HG03432 (cell line): ENCODE measurements around the gene ULK4.
"Not testable (repeated sequence)": the region's sequence is repeated elsewhere in the genome, so short reads cannot be mapped to it uniquely, and the experiment has no call there.

Experiments used
- ATAC-seq: cut with Tn5 transposase; IDR thresholded peaks from one replicate; pipeline ENCODE4 v1.9.1; 2021; ENCODE audit warnings: mild to moderate bottlenecking, moderate library complexity; ENCODE audit not compliant: unreplicated experiment

The ULK4 gene

DNA sequence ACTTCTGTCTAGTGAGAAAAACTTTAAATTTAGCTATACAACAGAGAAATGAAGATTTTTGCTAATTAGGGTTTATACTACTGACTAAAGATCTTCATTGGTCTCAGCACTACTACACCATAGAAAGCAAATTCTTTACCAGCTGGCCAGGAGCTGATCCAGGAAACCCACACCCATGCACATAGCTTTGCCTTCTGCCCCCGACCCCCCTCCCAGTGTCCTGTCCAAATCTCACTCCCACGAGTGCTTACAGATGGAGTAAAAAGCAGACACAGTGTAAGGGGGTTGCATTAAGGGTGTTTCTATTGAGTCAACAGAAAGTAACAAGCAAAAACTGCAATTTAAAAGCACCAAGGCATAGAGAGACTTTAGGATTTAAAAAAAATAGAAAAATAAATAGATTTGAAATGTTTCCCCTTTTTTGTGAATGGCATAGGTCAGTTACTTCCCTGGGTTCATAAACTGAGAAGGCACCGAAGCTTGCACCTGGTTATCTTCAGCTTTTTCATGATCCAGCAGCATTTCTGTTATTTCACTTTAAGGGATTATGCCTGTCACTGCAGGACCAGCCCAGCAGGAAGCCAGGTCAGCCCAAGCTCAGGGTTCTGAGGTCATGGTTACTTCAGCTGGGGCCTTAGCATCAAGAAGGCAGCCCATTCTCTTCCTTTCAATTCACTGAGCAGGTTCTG lies 638.3 kb downstream of the ULK4 start:
- no peak for ATAC-seq

DNA sequence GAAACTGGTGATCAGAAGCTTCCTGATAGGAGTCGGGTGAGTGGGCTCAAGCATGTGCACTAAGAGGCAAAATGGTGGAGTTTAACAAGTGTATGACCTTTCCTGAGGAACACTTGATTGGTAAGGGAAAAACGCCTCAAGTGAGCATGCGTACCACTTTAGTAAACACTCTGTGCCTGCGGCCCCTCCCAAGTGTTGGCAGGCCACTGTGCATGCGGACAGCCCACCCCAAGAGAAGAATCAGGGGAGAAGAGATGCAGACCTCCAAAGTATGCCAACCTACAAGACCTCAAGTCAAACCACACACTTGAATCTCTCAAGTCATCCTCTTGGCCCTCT lies 640.3 kb downstream of the ULK4 start:
- no peak for ATAC-seq

DNA sequence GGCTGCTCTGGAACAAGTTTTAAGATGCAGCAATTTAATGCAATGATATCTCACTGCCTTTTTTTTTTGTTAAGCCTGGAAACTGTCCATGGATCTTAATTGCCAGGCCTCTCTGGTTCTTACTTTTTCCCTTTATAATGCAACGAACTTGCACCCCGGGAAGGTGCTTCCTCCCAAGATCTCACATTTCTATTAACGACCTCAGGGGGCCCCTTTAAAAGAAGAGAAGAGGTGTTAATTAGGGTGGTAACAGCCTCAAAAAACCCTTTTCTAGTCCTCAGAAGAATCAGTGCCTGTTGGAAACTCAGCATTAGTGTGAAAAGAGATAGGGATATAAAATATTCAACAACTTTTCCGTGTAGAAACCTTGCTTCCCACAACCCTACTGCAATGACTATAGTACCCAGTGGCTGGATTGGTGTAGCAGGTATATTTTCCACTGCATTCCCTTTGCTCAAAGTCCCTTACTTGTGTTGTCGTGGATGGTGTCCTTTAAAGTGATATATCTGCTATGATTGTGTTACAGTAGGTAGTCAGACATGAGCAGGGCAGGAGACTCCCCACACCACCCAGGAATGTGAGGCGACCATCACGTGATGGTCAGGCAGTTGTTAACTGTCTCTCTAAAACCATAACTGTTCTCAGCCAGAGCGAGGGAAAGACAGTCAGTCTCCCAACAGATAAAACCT lies 640.8 kb downstream of the ULK4 start:
- ATAC-seq = no peak

DNA sequence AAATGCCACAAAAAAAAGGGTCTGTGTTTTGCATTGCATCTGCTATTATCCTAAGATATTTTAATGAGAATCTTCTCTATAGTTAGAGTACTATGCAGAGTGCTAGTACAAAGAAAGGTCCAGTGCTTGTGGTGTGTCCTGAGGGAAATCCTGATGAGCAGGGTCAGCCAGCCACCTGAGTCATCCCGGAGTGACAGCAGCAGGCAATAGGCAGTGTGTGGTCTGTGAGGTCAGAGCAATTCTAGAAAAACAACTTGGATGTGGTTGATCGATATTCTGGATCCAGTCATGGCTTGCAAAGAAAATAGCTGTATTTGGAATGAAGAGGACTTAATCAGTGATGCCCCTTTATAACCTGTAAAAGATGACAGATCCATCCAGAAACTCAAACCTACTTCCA lies 643.4 kb downstream of the ULK4 start:
- no peak for ATAC-seq

DNA sequence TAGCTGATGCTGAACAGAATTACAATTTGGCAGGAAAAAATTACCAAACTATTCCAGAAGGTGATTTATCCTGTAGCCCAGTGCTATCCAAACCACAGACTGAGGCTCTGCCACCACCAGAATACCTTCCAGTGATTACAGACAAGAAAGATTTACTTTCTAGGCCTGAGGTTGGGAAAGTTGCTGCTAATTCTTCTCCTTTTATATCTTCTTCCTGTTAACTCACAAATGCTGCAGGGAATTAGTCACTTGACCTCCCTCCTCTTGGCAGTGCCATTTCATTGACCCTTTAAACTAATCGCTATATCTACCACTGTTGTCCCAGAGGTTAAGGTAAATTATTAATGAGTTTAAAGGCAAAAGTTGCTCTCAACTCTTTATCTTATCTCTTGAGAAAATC lies 644.2 kb downstream of the ULK4 start:
- no peak for ATAC-seq

DNA sequence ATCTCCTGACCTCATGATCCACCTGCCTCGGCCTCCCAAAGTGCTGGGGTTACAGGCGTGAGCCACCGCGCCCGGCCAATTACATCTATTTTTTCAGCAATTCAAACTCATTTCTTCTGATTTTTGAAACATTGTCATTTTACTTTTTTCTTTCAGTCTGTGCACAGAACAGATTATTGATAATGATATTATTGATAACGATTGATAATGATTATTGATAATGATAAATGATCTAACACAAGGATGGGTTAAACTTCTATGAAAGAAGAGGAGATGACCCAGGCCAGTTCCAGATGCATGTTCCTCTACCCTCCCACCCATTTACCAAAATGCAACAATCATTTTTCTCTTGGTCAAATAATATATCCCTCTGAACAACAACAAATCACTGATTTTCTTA lies 644.6 kb downstream of the ULK4 start:
- no peak for ATAC-seq

DNA sequence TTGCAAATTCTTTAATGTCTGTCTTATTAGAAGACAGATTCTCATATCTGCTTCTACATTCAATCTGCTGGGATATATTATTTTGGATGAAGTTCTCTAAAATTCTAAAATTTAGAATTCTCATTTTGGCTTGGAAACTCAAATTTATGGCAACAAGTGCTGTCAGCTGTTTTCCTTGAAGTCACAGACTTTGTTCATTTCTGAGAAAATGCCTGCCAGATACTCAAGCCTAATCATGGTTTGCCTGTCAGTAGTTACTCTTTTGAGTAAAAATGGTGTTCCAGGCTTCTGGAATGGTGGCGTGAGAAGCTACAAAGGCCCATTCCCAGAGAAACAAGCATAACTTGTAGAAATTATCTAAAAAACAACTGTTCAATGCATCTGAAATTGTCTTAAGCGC lies 646.8 kb downstream of the ULK4 start:
- ATAC-seq = no peak

DNA sequence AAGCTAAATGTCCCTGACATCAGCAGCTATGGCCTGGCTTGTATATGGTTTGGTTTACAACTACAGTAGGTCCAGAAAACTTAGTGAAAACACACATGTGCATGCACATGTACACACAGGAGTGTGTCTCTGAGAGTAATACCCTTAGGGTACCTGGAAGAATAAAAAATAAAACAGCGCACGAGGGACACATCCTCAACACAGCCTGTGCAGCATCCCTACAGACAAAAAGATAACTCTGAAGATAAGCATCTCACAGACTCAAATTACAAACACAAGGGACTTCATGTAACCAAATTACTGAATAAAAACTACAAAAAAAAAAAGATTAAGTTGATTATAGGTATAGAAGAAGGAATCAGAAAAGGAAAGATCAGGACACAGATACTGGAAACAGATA lies 653.8 kb downstream of the ULK4 start:
- ATAC-seq = no peak

DNA sequence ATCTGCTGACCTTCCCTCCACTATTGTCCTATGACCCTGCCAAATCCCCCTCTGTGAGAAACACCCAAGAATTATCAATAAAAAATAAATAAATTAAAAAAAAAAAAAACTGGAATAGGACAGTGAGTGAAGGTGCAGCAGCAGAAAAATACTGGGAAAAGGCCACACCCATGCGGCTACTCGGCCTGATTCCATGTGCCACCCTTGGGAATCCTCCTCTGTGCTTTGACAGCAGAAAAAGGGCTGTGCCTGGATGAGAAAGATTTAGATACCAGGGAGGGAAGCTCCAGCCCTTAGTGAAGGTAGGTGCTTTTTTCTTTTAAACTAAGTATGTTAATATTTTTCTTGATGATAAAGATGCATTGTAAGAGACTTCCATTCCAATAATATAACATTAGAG lies 654.8 kb downstream of the ULK4 start:
- ATAC-seq = no peak

DNA sequence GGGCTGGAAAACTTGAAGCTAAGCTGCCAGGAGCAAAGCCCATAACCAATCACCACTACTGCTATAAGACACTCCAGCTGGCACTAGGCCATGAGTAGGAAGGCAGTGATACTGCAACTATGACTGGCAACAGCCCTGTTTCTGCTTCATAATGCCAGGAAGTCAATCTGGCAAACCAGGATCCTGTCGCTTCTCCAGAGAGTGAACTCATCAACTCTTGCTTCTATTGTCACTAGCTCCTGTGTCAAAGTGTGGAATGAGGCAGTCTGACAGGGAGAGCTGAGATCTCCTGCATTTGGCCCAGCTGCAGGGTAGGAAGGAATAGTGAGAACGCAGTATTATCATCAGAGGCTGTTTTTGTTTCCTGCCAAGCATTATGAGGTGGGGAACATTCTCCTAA lies 657.3 kb downstream of the ULK4 start:
- no peak for ATAC-seq

DNA sequence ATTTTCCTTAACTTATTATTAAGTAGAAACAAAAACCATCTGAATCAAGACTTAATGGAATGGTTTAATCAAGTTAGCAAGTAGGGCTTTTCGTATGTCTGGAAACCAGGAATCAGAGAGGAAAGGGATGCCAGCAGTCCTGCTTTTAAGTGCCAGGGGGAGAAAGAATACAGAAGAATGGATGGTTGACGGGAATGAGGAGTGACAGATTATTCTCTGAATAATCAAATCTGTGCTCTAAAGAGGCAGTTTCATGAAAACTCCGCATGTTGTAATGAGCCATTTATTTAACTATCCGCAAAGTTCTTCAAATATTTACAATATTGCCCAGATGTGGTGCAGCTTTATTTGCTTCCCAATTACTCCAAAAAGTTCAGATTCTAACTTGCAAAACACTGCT lies 659.6 kb downstream of the ULK4 start:
- no peak for ATAC-seq

DNA sequence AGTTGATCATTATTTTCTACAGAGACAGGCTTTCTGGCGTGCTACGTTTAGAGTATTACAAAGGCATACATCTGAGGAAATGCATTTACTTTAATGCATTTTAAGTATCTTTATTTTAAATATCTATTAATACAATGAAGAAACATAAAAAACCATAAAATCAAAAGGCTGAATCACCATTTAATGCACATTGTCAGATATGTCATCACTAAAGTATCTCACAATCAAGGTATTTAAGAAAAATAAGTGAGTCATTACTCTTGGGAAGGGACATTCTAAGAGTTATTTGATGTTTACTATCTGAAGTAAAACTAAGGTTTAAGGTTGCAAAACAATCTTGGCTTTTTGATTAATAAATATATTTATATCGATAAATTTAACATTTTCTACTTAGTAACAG lies 660.4 kb downstream of the ULK4 start:
- no peak for ATAC-seq

DNA sequence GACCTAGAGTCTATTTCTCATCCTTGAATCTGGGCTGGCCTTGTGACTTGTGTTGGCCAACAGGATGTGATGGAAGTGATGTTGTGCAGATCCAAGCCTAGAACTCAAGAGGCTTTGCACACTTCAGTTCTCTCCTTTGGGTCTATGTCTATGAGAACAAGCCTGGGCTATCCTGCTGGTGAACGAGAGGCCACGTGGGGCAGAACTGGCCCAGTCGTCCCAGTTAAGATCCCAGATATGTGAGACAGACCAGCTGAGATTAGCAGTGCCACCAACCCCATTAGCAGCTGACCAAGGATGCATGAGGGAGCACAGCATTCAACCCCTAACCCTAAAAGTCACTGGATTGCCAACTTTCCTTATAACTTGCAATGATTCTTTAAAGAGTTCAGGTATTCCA lies 662.9 kb downstream of the ULK4 start:
- ATAC-seq = no peak

DNA sequence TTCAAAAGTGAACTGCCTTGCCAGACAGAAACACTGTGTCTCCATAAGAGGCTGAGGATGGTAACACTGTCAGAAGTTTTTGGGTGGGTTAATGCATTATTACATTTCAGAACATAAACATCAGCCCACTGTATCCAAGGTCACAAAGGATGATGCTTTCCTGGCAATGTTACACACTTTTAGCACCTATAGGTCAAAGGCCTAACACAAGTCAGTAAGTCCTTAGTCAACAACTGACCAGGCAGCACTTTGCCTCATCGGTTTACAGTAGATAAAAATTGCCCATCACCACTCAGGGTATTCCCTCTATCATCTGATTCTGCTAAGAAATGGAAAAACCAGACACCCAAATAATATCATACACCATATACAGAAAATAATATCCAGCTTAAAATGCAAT lies 664.2 kb downstream of the ULK4 start:
- ATAC-seq = no peak

DNA sequence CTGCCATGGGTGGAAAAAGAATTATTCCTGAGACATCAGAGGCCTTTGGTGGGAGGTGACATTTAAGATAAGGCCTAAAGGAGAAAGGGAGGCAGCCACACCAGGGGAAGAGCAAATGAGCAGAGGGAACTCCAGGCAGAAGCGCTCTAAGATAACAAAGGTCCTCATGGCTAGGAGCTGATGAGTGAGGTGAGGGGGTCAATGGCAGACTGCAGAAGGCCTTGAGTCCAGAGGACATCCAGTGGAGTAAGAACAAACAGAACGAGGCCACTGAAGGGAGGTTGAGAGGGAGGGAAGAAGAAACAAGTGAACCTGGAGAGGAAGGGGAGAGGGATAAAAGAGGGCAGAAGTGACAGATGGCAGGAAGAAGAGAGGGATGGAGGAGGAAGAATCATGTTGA lies 665.3 kb downstream of the ULK4 start:
- no peak for ATAC-seq

DNA sequence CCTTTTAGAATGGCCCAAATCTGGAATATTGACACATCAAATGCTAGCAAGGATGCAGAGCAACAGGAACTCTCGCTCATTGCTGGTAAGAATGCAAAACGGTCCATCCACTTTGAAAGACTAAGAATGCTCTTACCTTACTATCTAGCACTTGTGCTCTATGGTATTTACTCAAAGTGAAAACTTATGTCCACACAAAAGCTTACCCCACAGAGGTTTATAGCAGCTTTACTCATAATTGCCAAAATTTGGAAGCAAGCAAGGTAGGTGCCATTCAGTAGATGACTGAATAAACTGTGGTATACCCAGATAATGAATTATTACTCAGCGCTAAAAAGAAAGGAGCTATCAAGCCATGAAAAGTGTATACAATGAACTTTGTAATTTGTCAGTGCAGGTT lies 666.2 kb downstream of the ULK4 start:
- no peak for ATAC-seq

DNA sequence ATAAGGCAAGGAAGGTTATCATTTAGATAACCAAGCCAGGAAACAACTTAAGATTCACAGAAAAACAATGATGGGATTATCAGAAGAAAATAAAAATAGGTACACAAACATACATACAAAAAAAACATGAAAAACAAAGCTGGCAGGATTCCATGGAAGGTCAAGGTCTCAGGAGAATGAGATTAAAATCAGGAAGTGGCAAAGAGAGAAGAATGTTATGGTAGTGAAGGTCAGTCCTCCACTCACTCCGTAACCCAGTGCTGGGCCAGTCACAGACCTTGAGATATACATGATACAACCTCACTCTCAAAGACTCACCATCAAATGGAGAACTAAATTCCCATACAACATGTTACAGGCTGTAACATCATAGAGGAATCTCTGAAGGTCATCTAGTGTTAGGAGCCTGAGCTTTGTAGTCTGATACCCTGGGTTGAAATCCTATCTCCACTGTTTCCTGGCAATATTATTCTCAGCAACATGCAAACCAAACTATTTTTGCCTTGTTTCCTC lies 668.7 kb downstream of the ULK4 start:
- no peak for ATAC-seq

DNA sequence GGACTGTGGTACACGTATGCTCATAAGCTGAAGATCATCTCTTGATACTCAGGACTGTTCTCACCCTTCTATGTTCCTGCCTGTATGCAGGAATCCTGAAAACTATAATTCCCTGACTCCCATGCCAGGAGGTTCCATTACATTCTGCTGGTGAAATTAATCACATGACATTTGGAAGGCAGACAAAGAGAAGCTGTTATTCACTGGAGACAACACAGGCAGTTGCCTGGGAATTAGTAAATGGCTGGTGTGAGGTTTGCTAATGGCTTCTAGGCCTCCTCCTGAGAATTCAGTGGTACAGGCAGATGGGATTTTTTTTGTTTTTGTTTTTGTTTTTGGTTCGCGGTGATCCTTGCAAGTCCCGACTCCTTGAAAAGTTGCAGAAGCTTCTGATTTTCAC lies 671.2 kb downstream of the ULK4 start:
- ATAC-seq = no peak

DNA sequence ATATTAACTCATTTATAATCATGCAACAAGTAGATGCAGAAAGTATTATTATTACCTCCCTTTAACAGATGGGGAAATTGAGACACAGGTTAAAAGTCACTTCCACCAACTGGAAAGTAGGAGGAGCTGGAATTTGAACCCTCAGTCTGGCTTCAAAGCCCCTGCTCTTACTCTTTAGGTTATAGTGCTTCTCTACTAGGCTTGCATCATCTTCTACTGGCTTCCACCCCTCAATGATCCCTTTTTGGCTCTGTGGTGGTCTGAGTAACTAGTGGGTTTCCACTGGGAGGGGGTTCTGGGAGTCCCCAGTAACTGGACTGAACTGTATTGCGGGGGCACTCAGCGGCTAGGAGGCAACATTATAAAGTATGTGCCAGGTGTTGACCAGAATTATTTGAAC lies 671.6 kb downstream of the ULK4 start:
- ATAC-seq = no peak

DNA sequence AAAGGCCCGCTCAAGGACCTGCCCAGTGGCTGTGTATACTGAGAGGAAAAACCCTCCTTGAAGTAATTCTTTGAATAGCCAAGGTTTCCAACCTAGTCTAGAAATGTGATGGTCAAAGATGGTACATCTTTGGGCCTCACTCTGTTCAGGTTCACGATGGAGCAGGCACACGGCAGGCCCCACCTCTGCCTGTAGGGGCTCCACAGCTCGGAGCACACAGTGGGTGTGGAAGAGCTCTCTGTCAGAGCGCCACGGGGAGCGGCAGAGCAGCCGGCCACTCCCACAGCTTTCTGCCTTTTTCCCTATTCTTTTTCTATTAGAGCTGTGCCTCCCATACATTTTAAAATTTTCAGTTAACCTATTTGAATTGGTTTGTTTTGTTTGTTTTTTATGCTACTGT lies 673.1 kb downstream of the ULK4 start:
- no peak for ATAC-seq

DNA sequence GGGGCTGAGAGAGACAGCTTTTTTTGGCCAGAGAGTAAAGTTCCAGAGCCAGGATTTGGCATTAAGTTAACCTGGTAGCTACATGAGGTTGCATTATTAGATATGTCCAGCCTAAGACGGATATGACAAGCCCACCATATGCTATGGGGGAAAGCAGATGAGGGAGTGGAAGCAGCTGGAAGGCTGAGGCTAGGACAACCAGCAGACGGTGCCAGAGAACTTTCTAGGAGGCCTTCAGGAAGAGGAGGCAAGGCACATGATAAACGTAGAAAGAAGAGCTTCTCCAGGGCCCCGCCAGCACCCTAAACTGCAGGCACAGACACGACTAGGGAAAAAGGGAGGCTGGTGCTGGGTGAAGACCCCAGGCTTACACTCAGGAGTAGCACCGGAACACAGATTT lies 675.6 kb downstream of the ULK4 start:
- ATAC-seq = no peak

DNA sequence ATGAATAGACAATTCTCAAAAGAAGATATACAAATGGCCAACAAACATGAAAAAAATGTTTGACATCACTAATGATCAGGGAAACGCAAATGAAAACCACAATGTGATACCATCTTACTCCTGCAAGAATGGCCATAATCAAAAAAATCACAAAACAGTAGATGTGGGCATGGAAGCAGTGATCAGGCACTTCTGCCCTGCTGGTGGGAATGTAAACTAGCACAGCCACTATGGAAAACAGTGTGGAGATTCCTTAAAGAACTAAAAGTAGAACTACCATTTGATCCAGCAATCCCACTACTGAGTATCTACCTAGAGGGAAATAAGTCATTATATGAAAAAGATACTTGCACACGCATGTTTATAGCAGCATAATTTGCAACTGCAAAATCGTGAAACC lies 677.0 kb downstream of the ULK4 start:
- not testable (repeated sequence) for ATAC-seq
